Suprapubic skin (tissue), 4 donors: ENCODE results near the gene PDP2. TPM values are rescaled to one million over a fixed set of nuclear protein-coding genes. Genes with fewer than 3 reads are reported as not detected.

Experiments used
- DNase-seq, 2 donors: peaks; one replicate each; pipeline ENCODE4 v3.0.0-alpha.2; 2019; ENCODE audit warnings: low spot score in 2 of 2
- H3K27ac ChIP-seq: fragments of 200-600 bp; sonication (generic); one replicate; pipeline ENCODE4 v1.5.1; 2019
- H3K27me3 ChIP-seq: fragments of 200-600 bp; sonication (generic); one replicate; pipeline ENCODE4 v1.5.1; 2019
- H3K36me3 ChIP-seq: fragments of 200-600 bp; sonication (generic); one replicate; pipeline ENCODE4 v1.5.1; 2019
- H3K4me1 ChIP-seq: fragments of 200-600 bp; sonication (generic); one replicate; pipeline ENCODE4 v1.5.1; 2019
- H3K4me3 ChIP-seq: fragments of 200-600 bp; sonication (generic); one replicate; pipeline ENCODE4 v1.5.1; 2019; ENCODE audit warnings: mild to moderate bottlenecking
- H3K9me3 ChIP-seq: fragments of 200-600 bp; sonication (generic); one replicate; pipeline ENCODE4 v1.5.1; 2019
- EP300 ChIP-seq: sonication (generic); formaldehyde crosslinking; IDR thresholded peaks from one replicate; pipeline ENCODE4 v1.6.1; 2017; ENCODE audit warnings: antibody characterized with exemption
- POLR2A ChIP-seq, 2 donors: fragments of 450-650 bp; IDR thresholded peaks; one replicate each; pipeline ENCODE4 v1.6.1; 2017; ENCODE audit warnings: antibody characterized with exemption in 2 of 2, mild to moderate bottlenecking in 2 of 2, moderate library complexity in 2 of 2
- POLR2AphosphoS5 ChIP-seq, 3 donors: sonication (generic); formaldehyde crosslinking; IDR thresholded peaks; one replicate each; pipeline ENCODE4 v1.6.1; 2017; ENCODE audit warnings: antibody characterized with exemption in 3 of 3
- WGBS: methylation state at CpG from one replicate; pipeline ENCODE4 v1.1.5; 2018; 5-methylcytosine and 5-hydroxymethylcytosine counted together
- total RNA-seq, 4 donors: library from RNA; depleted of rRNA; stranded (reverse); fragments of >200 nt; gene quantifications; one replicate each; pipeline ENCODE4 v1.1.0, GENCODE V29; 2016
- TF ChIP-seq, protein P1 (sequence below), 2 donors: fragments of 200-600 bp in 1 of 2; fragments of 450-650 bp in 1 of 2; sonication (generic) in 1 of 2; IDR thresholded peaks; one replicate each; pipeline ENCODE4 v1.5.1; 2016 to 2019; ENCODE audit warnings: antibody characterized with exemption in 2 of 2, mild to moderate bottlenecking in 1 of 2, moderate library complexity in 1 of 2

The PDP2 gene, protein sequence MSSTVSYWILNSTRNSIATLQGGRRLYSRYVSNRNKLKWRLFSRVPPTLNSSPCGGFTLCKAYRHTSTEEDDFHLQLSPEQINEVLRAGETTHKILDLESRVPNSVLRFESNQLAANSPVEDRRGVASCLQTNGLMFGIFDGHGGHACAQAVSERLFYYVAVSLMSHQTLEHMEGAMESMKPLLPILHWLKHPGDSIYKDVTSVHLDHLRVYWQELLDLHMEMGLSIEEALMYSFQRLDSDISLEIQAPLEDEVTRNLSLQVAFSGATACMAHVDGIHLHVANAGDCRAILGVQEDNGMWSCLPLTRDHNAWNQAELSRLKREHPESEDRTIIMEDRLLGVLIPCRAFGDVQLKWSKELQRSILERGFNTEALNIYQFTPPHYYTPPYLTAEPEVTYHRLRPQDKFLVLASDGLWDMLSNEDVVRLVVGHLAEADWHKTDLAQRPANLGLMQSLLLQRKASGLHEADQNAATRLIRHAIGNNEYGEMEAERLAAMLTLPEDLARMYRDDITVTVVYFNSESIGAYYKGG
- 1 to 10 TPM; 5.0 to 8.3 (median 6.6) TPM for total RNA-seq

- H3K4me3 ChIP-seq: peak within 1 kb of the TSS; percentile 71
- peaks cover 21% of the 10 kb centered on the region for H3K4me1 ChIP-seq
- peak within 1 kb of the TSS; percentile 5 for H3K27ac ChIP-seq
- DNase-seq: peak; percentile 97 to 98
- H3K27me3 ChIP-seq: no peaks in the 10 kb centered on the region
- peaks cover 15% of the 10 kb centered on the region for H3K36me3 ChIP-seq
- WGBS: 0% methylated on average over 17 of the region's 58 CpGs
- no peaks in the 10 kb centered on the region for H3K9me3 ChIP-seq
- TF ChIP-seq, protein P1, sequence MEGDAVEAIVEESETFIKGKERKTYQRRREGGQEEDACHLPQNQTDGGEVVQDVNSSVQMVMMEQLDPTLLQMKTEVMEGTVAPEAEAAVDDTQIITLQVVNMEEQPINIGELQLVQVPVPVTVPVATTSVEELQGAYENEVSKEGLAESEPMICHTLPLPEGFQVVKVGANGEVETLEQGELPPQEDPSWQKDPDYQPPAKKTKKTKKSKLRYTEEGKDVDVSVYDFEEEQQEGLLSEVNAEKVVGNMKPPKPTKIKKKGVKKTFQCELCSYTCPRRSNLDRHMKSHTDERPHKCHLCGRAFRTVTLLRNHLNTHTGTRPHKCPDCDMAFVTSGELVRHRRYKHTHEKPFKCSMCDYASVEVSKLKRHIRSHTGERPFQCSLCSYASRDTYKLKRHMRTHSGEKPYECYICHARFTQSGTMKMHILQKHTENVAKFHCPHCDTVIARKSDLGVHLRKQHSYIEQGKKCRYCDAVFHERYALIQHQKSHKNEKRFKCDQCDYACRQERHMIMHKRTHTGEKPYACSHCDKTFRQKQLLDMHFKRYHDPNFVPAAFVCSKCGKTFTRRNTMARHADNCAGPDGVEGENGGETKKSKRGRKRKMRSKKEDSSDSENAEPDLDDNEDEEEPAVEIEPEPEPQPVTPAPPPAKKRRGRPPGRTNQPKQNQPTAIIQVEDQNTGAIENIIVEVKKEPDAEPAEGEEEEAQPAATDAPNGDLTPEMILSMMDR (IDR thresholded peaks at IDR 0.05): no peak
- TF ChIP-seq POLR2AphosphoS5 (IDR thresholded peaks at IDR 0.05) (peak in 1 of 3 donors; percentile 28), POLR2A (IDR thresholded peaks at IDR 0.05) (no peak)
Measured at GRCh38 chr16:66880288-66881013, at the start of gene PDP2. PDP2 (plus strand) TSS chr16:66880515; CDS start chr16:66884285, 3,770 bp downstream.

GRCh38 chr16:66832190-66832589 lies 48.1 kb upstream of the PDP2 start:
- no peak overlapping the region for H3K27ac ChIP-seq
- WGBS: 83% methylated on average over 3 of the region's 3 CpGs
- H3K4me1 ChIP-seq: peaks cover 9% of the 10 kb centered on the region
- no peaks in the 10 kb centered on the region for H3K27me3 ChIP-seq
- H3K4me3 ChIP-seq: no peak overlapping the region
- H3K36me3 ChIP-seq: peaks cover 5% of the 10 kb centered on the region
- no peaks in the 10 kb centered on the region for H3K9me3 ChIP-seq
- no peak for DNase-seq
- no peak for TF ChIP-seq POLR2AphosphoS5 (IDR thresholded peaks at IDR 0.05)
- TF ChIP-seq, protein P1 (IDR thresholded peaks at IDR 0.05): no peak
- TF ChIP-seq EP300: no peak
- TF ChIP-seq POLR2A (IDR thresholded peaks at IDR 0.05): no peak

GRCh38 chr16:66832661-66833305 lies 47.5 kb upstream of the PDP2 start:
- H3K36me3 ChIP-seq: no peaks in the 10 kb centered on the region
- TF ChIP-seq, protein P1 (IDR thresholded peaks at IDR 0.05): no peak
- TF ChIP-seq EP300 (no peak), POLR2A (IDR thresholded peaks at IDR 0.05) (no peak), POLR2AphosphoS5 (IDR thresholded peaks at IDR 0.05) (no peak)
- no peak overlapping the region for H3K4me3 ChIP-seq
- 72% methylated on average over 7 of the region's 7 CpGs for WGBS
- DNase-seq: no peak
- H3K27ac ChIP-seq: no peak overlapping the region
- H3K27me3 ChIP-seq: no peaks in the 10 kb centered on the region
- H3K4me1 ChIP-seq: peaks cover 9% of the 10 kb centered on the region
- no peaks in the 10 kb centered on the region for H3K9me3 ChIP-seq

DNA sequence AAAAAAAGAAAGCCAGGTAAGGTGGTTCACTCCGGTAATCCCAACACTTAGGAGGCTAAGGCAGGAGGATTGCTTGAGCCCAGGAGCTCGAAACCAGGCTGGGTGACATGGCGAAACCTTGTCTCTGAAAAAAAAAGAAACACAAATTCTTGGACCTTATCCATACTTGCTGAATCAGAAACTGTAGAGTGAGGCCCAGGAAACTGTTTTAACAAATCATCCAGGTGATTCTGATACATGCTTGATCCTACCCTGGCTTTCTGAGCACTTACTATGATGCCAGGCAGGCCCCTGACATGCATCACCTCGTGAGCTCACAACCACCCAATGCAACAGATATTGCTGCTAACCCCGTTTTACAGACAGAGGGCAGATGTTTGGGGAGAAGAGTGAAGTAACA lies 45.6 kb upstream of the PDP2 start:
- 80% methylated on average over 5 of the region's 5 CpGs for WGBS

More for the DNA sequence above, 45.6 kb upstream of the PDP2 start:
- H3K27ac ChIP-seq: no peak overlapping the region
- TF ChIP-seq POLR2AphosphoS5 (IDR thresholded peaks at IDR 0.05) (no peak), POLR2A (IDR thresholded peaks at IDR 0.05) (no peak), EP300 (no peak)
- TF ChIP-seq, protein P1 (IDR thresholded peaks at IDR 0.05): no peak
- no peaks in the 10 kb centered on the region for H3K36me3 ChIP-seq
- no peak for DNase-seq
- H3K4me1 ChIP-seq: peaks cover 3% of the 10 kb centered on the region
- no peaks in the 10 kb centered on the region for H3K27me3 ChIP-seq
- no peaks in the 10 kb centered on the region for H3K9me3 ChIP-seq
- no peak overlapping the region for H3K4me3 ChIP-seq
